HepG2 (cell line): ENCODE data around the gene MOG. TPM values are rescaled to one million over a fixed set of nuclear protein-coding genes. Genes with fewer than 3 reads are reported as not detected.

Experiments used
- GMEB2 ChIP-seq: IDR thresholded peaks from 2 replicates; pipeline ENCODE4 v1.6.1; 2016; ENCODE audit warnings: missing biosample characterization, missing genetic modification reagents, low read depth
- HNRNPL ChIP-seq: fragments of 200-400 bp; formaldehyde crosslinking; IDR thresholded peaks from 2 replicates; pipeline ENCODE4 v1.6.1; 2017; ENCODE audit warnings: mild to moderate bottlenecking, low read depth, low read length
- KLF16 ChIP-seq, 2 experiments: sonication (generic) in 1 of 2; formaldehyde crosslinking in 1 of 2; IDR thresholded peaks; 2 replicates each; pipeline versions ENCODE4 v1.6.1 to v1.8.0; 2016 to 2023; ENCODE audit warnings: missing genetic modification reagents in 2 of 2, missing compliant biosample characterization in 1 of 2
- RXRB ChIP-seq: IDR thresholded peaks from 2 replicates; pipeline ENCODE4 v1.6.1; 2016; ENCODE audit warnings: borderline replicate concordance, missing genetic modification reagents, missing compliant biosample characterization
- SAP130 ChIP-seq: IDR thresholded peaks from 2 replicates; pipeline ENCODE4 v1.6.1; 2016; ENCODE audit warnings: low read depth
- SMARCE1 ChIP-seq: fragments of 450-650 bp; IDR thresholded peaks from 2 replicates; pipeline ENCODE4 v1.6.1; 2017; ENCODE audit warnings: borderline replicate concordance
- ZNF318 ChIP-seq: sonication (generic); formaldehyde crosslinking; IDR thresholded peaks from 2 replicates; pipeline ENCODE4 v1.4.0; 2020; ENCODE audit warnings: mild to moderate bottlenecking, missing genetic modification reagents
- ZNF343 ChIP-seq: sonication (generic); formaldehyde crosslinking; IDR thresholded peaks from 2 replicates; pipeline ENCODE4 v1.4.0; 2020; ENCODE audit warnings: mild to moderate bottlenecking, missing genetic modification reagents
- ZNF569 ChIP-seq: sonication (generic); formaldehyde crosslinking; IDR thresholded peaks from 2 replicates; pipeline ENCODE4 v1.5.0; 2020; ENCODE audit warnings: mild to moderate bottlenecking, missing genetic modification reagents, moderate library complexity, borderline replicate concordance
- polyA plus RNA-seq, 8 experiments: library from polyadenylated mRNA; depleted of rRNA in 3 of 8; stranded (reverse) in 7 of 8; unstranded in 1 of 8; fragments of >200 nt; fragmentation: Illumina TruSeq in 4 of 8; extraction: Trizol in 4 of 8; gene quantifications; 2 replicates each; pipeline versions ENCODE4 v1.2.1 to v1.2.3, GENCODE V29; 2011 to 2016; ENCODE audit warnings: low read depth in 4 of 8, missing spikeins in 1 of 8, mixed read lengths in 1 of 8; ENCODE audit not compliant: insufficient read depth in 1 of 8
- total RNA-seq, 5 experiments: library from RNA; depleted of rRNA; stranded (reverse); fragments of >200 nt; fragmentation: Illumina TruSeq; extraction: Trizol; gene quantifications; 2 replicates each; pipeline ENCODE4 v1.2.3, GENCODE V29; 2016; ENCODE audit warnings: low read depth in 1 of 5
- TF ChIP-seq, protein P1 (sequence below): sonication (generic); formaldehyde crosslinking; IDR thresholded peaks from 2 replicates; pipeline ENCODE4 v1.4.0; 2020; ENCODE audit warnings: mild to moderate bottlenecking, missing genetic modification reagents
- TF ChIP-seq, protein P2 (sequence below): sonication (generic); formaldehyde crosslinking; IDR thresholded peaks from 2 replicates; pipeline ENCODE4 v1.4.0; 2020; ENCODE audit warnings: missing genetic modification reagents, mild to moderate bottlenecking, borderline replicate concordance
- TF ChIP-seq, protein P3 (sequence below): sonication (generic); formaldehyde crosslinking; IDR thresholded peaks from 2 replicates; pipeline ENCODE4; 2020; ENCODE audit warnings: missing genetic modification reagents, mild to moderate bottlenecking, borderline replicate concordance

Gene MOG
- total and polyA plus RNA-seq, 2 of the 13 experiments (the other 11 are each of a cell fraction or from before 2014, with no cell fraction given), result not detected

- no peak for TF ChIP-seq ZNF318 (CRISPR knock-in tag)
- TF ChIP-seq, protein P1, sequence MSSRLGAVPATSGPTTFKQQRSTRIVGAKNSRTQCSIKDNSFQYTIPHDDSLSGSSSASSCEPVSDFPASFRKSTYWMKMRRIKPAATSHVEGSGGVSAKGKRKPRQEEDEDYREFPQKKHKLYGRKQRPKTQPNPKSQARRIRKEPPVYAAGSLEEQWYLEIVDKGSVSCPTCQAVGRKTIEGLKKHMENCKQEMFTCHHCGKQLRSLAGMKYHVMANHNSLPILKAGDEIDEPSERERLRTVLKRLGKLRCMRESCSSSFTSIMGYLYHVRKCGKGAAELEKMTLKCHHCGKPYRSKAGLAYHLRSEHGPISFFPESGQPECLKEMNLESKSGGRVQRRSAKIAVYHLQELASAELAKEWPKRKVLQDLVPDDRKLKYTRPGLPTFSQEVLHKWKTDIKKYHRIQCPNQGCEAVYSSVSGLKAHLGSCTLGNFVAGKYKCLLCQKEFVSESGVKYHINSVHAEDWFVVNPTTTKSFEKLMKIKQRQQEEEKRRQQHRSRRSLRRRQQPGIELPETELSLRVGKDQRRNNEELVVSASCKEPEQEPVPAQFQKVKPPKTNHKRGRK (CRISPR knock-in tag), result no peak
- TF ChIP-seq SAP130 (CRISPR knock-in tag), result peak; percentile 17; the same call in 1 of the 2 replicates
- no peak for TF ChIP-seq HNRNPL
- TF ChIP-seq, protein P2, sequence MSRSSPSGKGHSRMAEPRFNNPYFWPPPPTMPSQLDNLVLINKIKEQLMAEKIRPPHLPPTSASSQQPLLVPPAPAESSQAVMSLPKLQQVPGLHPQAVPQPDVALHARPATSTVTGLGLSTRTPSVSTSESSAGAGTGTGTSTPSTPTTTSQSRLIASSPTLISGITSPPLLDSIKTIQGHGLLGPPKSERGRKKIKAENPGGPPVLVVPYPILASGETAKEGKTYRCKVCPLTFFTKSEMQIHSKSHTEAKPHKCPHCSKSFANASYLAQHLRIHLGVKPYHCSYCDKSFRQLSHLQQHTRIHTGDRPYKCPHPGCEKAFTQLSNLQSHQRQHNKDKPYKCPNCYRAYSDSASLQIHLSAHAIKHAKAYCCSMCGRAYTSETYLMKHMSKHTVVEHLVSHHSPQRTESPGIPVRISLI (CRISPR knock-in tag), result no peak
- no peak for TF ChIP-seq ZNF343 (CRISPR knock-in tag)
- TF ChIP-seq, protein P3, sequence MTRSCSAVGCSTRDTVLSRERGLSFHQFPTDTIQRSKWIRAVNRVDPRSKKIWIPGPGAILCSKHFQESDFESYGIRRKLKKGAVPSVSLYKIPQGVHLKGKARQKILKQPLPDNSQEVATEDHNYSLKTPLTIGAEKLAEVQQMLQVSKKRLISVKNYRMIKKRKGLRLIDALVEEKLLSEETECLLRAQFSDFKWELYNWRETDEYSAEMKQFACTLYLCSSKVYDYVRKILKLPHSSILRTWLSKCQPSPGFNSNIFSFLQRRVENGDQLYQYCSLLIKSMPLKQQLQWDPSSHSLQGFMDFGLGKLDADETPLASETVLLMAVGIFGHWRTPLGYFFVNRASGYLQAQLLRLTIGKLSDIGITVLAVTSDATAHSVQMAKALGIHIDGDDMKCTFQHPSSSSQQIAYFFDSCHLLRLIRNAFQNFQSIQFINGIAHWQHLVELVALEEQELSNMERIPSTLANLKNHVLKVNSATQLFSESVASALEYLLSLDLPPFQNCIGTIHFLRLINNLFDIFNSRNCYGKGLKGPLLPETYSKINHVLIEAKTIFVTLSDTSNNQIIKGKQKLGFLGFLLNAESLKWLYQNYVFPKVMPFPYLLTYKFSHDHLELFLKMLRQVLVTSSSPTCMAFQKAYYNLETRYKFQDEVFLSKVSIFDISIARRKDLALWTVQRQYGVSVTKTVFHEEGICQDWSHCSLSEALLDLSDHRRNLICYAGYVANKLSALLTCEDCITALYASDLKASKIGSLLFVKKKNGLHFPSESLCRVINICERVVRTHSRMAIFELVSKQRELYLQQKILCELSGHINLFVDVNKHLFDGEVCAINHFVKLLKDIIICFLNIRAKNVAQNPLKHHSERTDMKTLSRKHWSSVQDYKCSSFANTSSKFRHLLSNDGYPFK (CRISPR knock-in tag), result 0 out of 2 replicates have a peak, but pooled peaks have one; percentile 12
- TF ChIP-seq RXRB (CRISPR knock-in tag), result no peak
- TF ChIP-seq KLF16 (CRISPR knock-in tag; IDR thresholded peaks at IDR 0.05), result no peak
- TF ChIP-seq GMEB2 (CRISPR knock-in tag), result no peak
- TF ChIP-seq SMARCE1, result no peak
- TF ChIP-seq ZNF569 (CRISPR knock-in tag), result no peak
Measured at GRCh38 chr6:29632789-29633533, 23.9 kb upstream of the MOG start, which contains the start of gene GABBR1 (continued).
